K562 (cell line): ENCODE results near the gene C1orf146. TPM values are rescaled to one million over a fixed set of nuclear protein-coding genes. Genes with fewer than 3 reads are reported as not detected.

Experiments
- ATAC-seq: fragments of 200-7000 bp; cut with Tn5 transposase; 3 replicates; pipeline ENCODE4 v1.9.1; 2020; ENCODE audit warnings: moderate library complexity
- BruUV-seq: library from RNA; stranded (reverse); fragments of 400-500 nt; replicated peaks from 2 replicates; lab custom pipeline; 2021; lab: Mats Ljungman, UMichigan
- CTCF ChIA-PET: fragments of 300-600 bp; formaldehyde crosslinking; extraction: SDS; loops from one replicate; lab custom pipeline; 2021; ENCODE audit warnings: low intra/inter-chr PET ratio; lab: Yijun Ruan, JAX
- POLR2A ChIA-PET: fragments of 300-600, 350-650 bp; sonication (Branson Sonifier 250); formaldehyde crosslinking; extraction: SDS; loops from one replicate; lab custom pipeline; 2021; ENCODE audit warnings: antibody characterized with exemption, inconsistent platforms; lab: Yijun Ruan, JAX
- DNase-seq, 4 experiments: peaks; one replicate each; pipeline versions ENCODE4 v3.0.0 to v3.0.0-alpha.2; 2011 to 2018; ENCODE audit warnings: low spot score in 3 of 4, mixed read lengths in 3 of 4; ENCODE audit errors: extremely low read depth in 1 of 4
- FAIRE-seq: peaks from 2 replicates; lab custom pipeline; 2011; peaks lifted over from hg19 to GRCh38; lab: Jason Lieb, UNC
- H2AFZ ChIP-seq: 2 replicates; pipeline ENCODE4 v1.6.0; 2011; ENCODE audit warnings: low read depth, low read length, control low read depth, inconsistent platforms
- H3K27ac ChIP-seq: fragments of 200-600 bp; 3 replicates; pipeline ENCODE4 v1.8.0; 2011; ENCODE audit warnings: low read depth, mild to moderate bottlenecking, control low read depth, inconsistent platforms, low read length, moderate library complexity, mixed read lengths; ENCODE audit errors: extremely low read depth
- H3K27me3 ChIP-seq, 2 experiments: fragments of 300-600 bp in 1 of 2; 2 replicates in 1 of 2; 3 replicates in 1 of 2; pipeline versions ENCODE4 v1.6.0 to v1.8.0; 2011; ENCODE audit warnings: inconsistent platforms in 2 of 2, low read length in 2 of 2, mild to moderate bottlenecking in 1 of 2, mixed read lengths in 1 of 2, moderate library complexity in 1 of 2; ENCODE audit not compliant: control insufficient read depth in 2 of 2, insufficient read depth in 2 of 2
- H3K36me3 ChIP-seq: fragments of 300-600 bp; 3 replicates; pipeline ENCODE4 v1.8.0; 2011; ENCODE audit warnings: mild to moderate bottlenecking, low read length, inconsistent platforms; ENCODE audit not compliant: control insufficient read depth, insufficient read depth
- H3K4me1 ChIP-seq, 2 experiments: fragments of 200-600 bp in 1 of 2; replicated peaks in 1 of 2; 2 replicates in 1 of 2; 3 replicates in 1 of 2; pipeline versions ENCODE4 v1.5.1 to v1.8.0; 2011; ENCODE audit warnings: inconsistent platforms in 2 of 2, low read length in 2 of 2, mild to moderate bottlenecking in 1 of 2, mixed read lengths in 1 of 2, moderate library complexity in 1 of 2; ENCODE audit not compliant: control insufficient read depth in 2 of 2, insufficient read depth in 2 of 2
- H3K4me2 ChIP-seq: 2 replicates; pipeline ENCODE4 v1.6.1; 2011; ENCODE audit warnings: low read length, control low read depth, inconsistent platforms, mixed read lengths; ENCODE audit not compliant: insufficient read depth
- H3K4me3 ChIP-seq: fragments of 200-600 bp; sonication (generic), shearing (Covaris generic); 2 replicates; pipeline ENCODE4 v1.5.1; 2016; ENCODE audit warnings: control low read depth, inconsistent platforms
- H3K79me2 ChIP-seq: fragments of 200-600 bp; 3 replicates; pipeline ENCODE4 v1.8.0; 2011; ENCODE audit warnings: low read length, inconsistent platforms; ENCODE audit not compliant: control insufficient read depth, insufficient read depth
- H3K9ac ChIP-seq, 2 experiments: 2 replicates each; pipeline versions ENCODE4 v1.6.0 to v1.6.1; 2011; ENCODE audit warnings: low read depth in 2 of 2, low read length in 2 of 2, control low read depth in 1 of 2, inconsistent platforms in 1 of 2, mild to moderate bottlenecking in 1 of 2, mixed read lengths in 1 of 2; ENCODE audit not compliant: insufficient read depth in 1 of 2
- H3K9me1 ChIP-seq: one replicate; pipeline ENCODE4 v1.6.0; 2011; ENCODE audit warnings: inconsistent platforms, mild to moderate bottlenecking, low read length, moderate library complexity; ENCODE audit not compliant: control insufficient read depth, insufficient read depth
- H3K9me3 ChIP-seq: replicated peaks from 2 replicates; pipeline ENCODE4 v1.5.1; 2011; ENCODE audit warnings: low read depth, low read length, inconsistent platforms; ENCODE audit not compliant: control insufficient read depth, insufficient read depth
- H4K20me1 ChIP-seq: replicated peaks from 2 replicates; pipeline ENCODE4 v1.6.1; 2011; ENCODE audit warnings: low read length, inconsistent platforms, mixed read lengths; ENCODE audit not compliant: control insufficient read depth, insufficient read depth
- EGR1 ChIP-seq: fragments of 450-650 bp; conservative IDR thresholded peaks from 2 replicates; pipeline ENCODE4 v1.6.1; 2017; ENCODE audit warnings: mild to moderate bottlenecking
- JUND ChIP-seq, 2 experiments: IDR thresholded peaks; 2 replicates in 1 of 2; 3 replicates in 1 of 2; pipeline ENCODE4 v1.6.1; 2011; ENCODE audit warnings: borderline replicate concordance in 2 of 2, low read depth in 2 of 2, low read length in 2 of 2, improper control_type of control experiment in 1 of 2, missing biosample characterization in 1 of 2, missing genetic modification characterization in 1 of 2, missing genetic modification reagents in 1 of 2
- MTA1 ChIP-seq: fragments of 450-650 bp; IDR thresholded peaks from 2 replicates; pipeline ENCODE4 v1.6.1; 2017; ENCODE audit warnings: borderline replicate concordance
- SMC3 ChIP-seq: conservative IDR thresholded peaks from 2 replicates; pipeline ENCODE4 v1.6.1; 2011; ENCODE audit warnings: low read depth, low read length, improper control_type of control experiment; ENCODE audit not compliant: insufficient read depth
- STAT6 ChIP-seq: sonication (generic); formaldehyde crosslinking; IDR thresholded peaks from 2 replicates; pipeline ENCODE4 v1.8.1; 2023; ENCODE audit warnings: mild to moderate bottlenecking, missing genetic modification reagents
- TAF15 ChIP-seq: fragments of 200-400 bp; formaldehyde crosslinking; IDR thresholded peaks from 2 replicates; pipeline ENCODE4 v1.6.1; 2017; ENCODE audit warnings: mild to moderate bottlenecking, low read depth, low read length, moderate library complexity
- ZNF408 ChIP-seq: fragments of 250-450 bp; sonication (Bioruptor Pico); IDR thresholded peaks from 2 replicates; pipeline ENCODE4 v1.4.0; 2020; ENCODE audit warnings: low read depth, mild to moderate bottlenecking, moderate library complexity
- ZNF778 ChIP-seq: fragments of 450-650 bp; formaldehyde crosslinking; IDR thresholded peaks from 2 replicates; pipeline ENCODE4 v1.4.0; 2020; ENCODE audit warnings: mild to moderate bottlenecking, moderate library complexity
- WGBS: fragments of 100-300 bp; shearing (Covaris generic); methylation state at CpG from one replicate; pipeline ENCODE4 v1.1.6; 2016; ENCODE audit warnings: low coverage, mixed read lengths; ENCODE audit not compliant: insufficient coverage; ENCODE audit errors: missing lambda C conversion rate; 5-methylcytosine and 5-hydroxymethylcytosine counted together
- in situ Hi-C: fragments of 300-500 bp; cut with MboI; formaldehyde crosslinking; loops from 4 replicates; pipeline ENCODE4 v1.15.0; 2018; ENCODE audit warnings: inconsistent platforms, mixed read lengths
- intact Hi-C: fragments of 100-400 bp; cut with micrococcal nuclease; formaldehyde crosslinking; loops from 2 replicates; pipeline ENCODE4 v1.14.2; 2022
- polyA plus RNA-seq, 8 experiments: library from polyadenylated mRNA; depleted of rRNA in 4 of 8; stranded (reverse) in 5 of 8; unstranded in 3 of 8; fragments of >200 nt; fragmentation: Nextera tagmentation in 2 of 8; fragmentation: Illumina TruSeq in 1 of 8; extraction: Ambion mirVana in 2 of 8; extraction: Trizol in 1 of 8; gene quantifications; 2 replicates each; pipeline versions ENCODE4 v1.2.1 to v1.2.3, GENCODE V29; 2011 to 2014; ENCODE audit warnings: inconsistent platforms in 1 of 8, missing spikeins in 1 of 8
- total RNA-seq, 7 experiments: library from RNA; depleted of rRNA in 6 of 7; stranded (reverse); fragments of >200 nt in 6 of 7; fragmentation: Illumina TruSeq in 2 of 7; extraction: Trizol in 2 of 7; gene quantifications; 2 replicates each; pipeline versions ENCODE4 v1.2.1 to v1.2.3, GENCODE V29; 2011 to 2021; ENCODE audit warnings: low replicate concordance in 1 of 7

Gene C1orf146
- total and polyA plus RNA-seq, 9 of the 15 experiments (the other 6 are each of a cell fraction or from before 2014, with no cell fraction given): 0.10 TPM; not detected in 8

- H3K9me1 ChIP-seq: no peaks in the 10 kb centered on the region
- H3K36me3 ChIP-seq: no peaks in the 10 kb centered on the region
- ATAC-seq (no peak), DNase-seq (no peak), FAIRE-seq (no peak)
- H3K79me2 ChIP-seq: no peaks in the 10 kb centered on the region
- H4K20me1 ChIP-seq: no peaks in the 10 kb centered on the region
- TF ChIP-seq STAT6 (no peak), MTA1 (no peak), JUND (IDR thresholded peaks at IDR 0.05; ENCODE audit: borderline replicate concordance, low read depth, low read length) (no peak), JUND (tag; IDR thresholded peaks at IDR 0.05; ENCODE audit: borderline replicate concordance, low read depth, low read length) (no peak), TAF15 (no peak), SMC3 (no peak), ZNF408 (CRISPR knock-in tag) (no peak), ZNF778 (CRISPR knock-in tag) (no peak), EGR1 (no peak)
- no peak overlapping the region for H2AFZ ChIP-seq
- POLR2A ChIA-PET: no interaction called here
- no peak overlapping the region for H3K27ac ChIP-seq
- intact Hi-C loops: loop anchor here (10.0 kb wide), 1 partner anchor 190 kb away; no protein-coding TSS in a partner anchor
- CTCF ChIA-PET: no interaction called here
- no peak overlapping the region for H3K4me3 ChIP-seq
- H3K4me1 ChIP-seq: no peaks in the 10 kb centered on the region
- peaks cover 2 to 4% of the 10 kb centered on the region in 2 experiments; a peak in 3 of 5 replicates for H3K27me3 ChIP-seq
- H3K9ac ChIP-seq: no peak overlapping the region
- H3K4me2 ChIP-seq: no peak overlapping the region
- no peaks in the 10 kb centered on the region for H3K9me3 ChIP-seq
- in situ Hi-C loops: no loop called here
- 0% methylated on average over 1 of the region's 1 CpG for WGBS
- BruUV-seq: no TSS peak
Measured at GRCh38 chr1:92184632-92185031, 33.1 kb upstream of the C1orf146 start.
